Esophagus (tissue), 2 donors: Measurements from ENCODE around the gene NLGN1. TPM values are rescaled to one million over a fixed set of nuclear protein-coding genes. Genes with fewer than 3 reads are reported as not detected.
A peak's percentile ranks its signal among the peaks of the same experiment; 100 is the strongest.
"Not testable (repeated sequence)": the region's sequence is repeated elsewhere in the genome, so short reads cannot be mapped to it uniquely, and the experiment has no call there.

ENCODE experiments used
- H3K27ac ChIP-seq, 2 donors: one replicate each; pipeline ENCODE4 v1.5.1; 2013; ENCODE audit warnings: low read depth in 2 of 2, mild to moderate bottlenecking in 2 of 2, inconsistent platforms in 1 of 2, low read length in 1 of 2, moderate library complexity in 1 of 2
- H3K27me3 ChIP-seq, 2 donors: one replicate each; pipeline ENCODE4 v1.6.1; 2013; ENCODE audit warnings: low read length in 2 of 2, control low read depth in 1 of 2, mild to moderate bottlenecking in 1 of 2; ENCODE audit not compliant: insufficient read depth in 2 of 2, control insufficient read depth in 1 of 2
- H3K36me3 ChIP-seq, 2 donors: one replicate each; pipeline ENCODE4 v1.6.1; 2013; ENCODE audit warnings: low read length in 1 of 2; ENCODE audit not compliant: control insufficient read depth in 2 of 2, insufficient read depth in 2 of 2
- H3K4me1 ChIP-seq, 2 donors: one replicate each; pipeline ENCODE4 v1.6.1; 2013; ENCODE audit warnings: low read length in 1 of 2; ENCODE audit not compliant: control insufficient read depth in 2 of 2, insufficient read depth in 2 of 2
- H3K4me3 ChIP-seq, 2 donors: one replicate each; pipeline ENCODE4 v1.5.1; 2013; ENCODE audit warnings: low read length in 2 of 2, mild to moderate bottlenecking in 2 of 2, low read depth in 1 of 2, moderate library complexity in 1 of 2
- H3K9me3 ChIP-seq, 2 donors: one replicate each; pipeline ENCODE4 v1.6.1; 2013; ENCODE audit warnings: mild to moderate bottlenecking in 2 of 2, low read depth in 1 of 2, low read length in 1 of 2, moderate library complexity in 1 of 2; ENCODE audit not compliant: control insufficient read depth in 2 of 2, insufficient read depth in 1 of 2
- WGBS, 2 donors: extraction: QIAGEN DNeasy Blood & Tissue Kit; methylation state at CpG; one replicate each; pipeline ENCODE4 v1.1.7; 2013; 5-methylcytosine and 5-hydroxymethylcytosine counted together
- polyA plus RNA-seq, 2 donors: library from polyadenylated mRNA; stranded (reverse); fragments of 200-250 nt; gene quantifications; one replicate each; pipeline ENCODE4 v1.2.3, GENCODE V29; 2013
- donor health status: healthy with polysubstance abuse.
- donor health status: Bipolar disorder and iron deficiency.

The NLGN1 gene
- polyA plus RNA-seq, 2 donors: 0.26 to 0.46 TPM

DNA sequence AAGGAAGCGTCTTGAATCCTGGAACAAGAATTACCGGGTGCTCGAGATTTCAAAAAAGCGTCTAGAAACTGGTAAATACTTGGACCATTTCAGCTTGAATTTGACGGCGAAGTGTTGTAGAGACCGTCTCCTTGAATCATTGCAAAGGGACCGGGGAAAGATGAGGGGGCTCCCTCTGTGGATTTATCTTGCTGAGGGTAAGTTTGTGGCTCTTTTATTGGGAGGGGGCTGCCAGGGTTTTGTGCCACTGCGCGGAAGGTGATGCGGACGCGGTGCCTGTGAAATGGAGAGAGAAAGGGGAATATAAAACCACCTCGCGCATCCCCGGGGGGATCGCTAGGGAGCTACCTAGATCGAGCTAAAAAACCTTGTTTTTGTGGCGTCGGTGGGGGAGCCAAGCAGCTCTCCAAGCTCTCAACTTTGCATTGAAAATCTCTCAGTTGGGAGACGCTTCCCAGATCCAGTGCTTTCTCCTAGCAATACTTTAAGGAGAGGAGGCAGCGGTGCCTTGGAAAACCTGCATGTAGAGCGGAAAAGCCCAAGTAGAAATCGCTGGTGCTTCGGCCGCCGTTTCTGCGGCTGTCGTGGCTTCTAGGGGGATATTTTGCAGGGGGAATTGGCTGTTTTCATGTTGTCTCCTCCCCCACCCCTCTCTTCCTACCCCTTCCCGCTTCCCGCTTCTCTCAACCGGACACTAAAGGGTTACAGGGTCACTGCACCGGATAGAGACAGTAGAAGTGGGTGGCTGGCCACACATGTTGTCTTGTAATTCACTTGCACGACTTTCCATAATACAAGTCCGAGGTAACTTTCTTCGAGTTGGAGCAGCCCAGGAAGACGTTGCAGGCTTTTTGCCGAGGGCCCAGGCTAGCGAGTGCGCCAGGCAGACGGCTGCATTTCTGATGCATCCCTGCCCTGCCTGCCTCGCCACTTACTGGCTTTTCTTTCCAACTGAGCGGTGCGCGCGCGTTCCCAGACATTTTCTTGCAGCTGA lies 187.6 kb downstream of the NLGN1 start:
- Histone ChIP-seq H3K4me3 (peak overlapping the region; percentile 2 to 29), H3K27ac (no peak overlapping the region), H3K36me3 (no peaks in the 10 kb centered on the region), H3K9me3 (no peaks in the 10 kb centered on the region), H3K4me1 (peaks cover 0 to 4% of the 10 kb centered on the region in 2 donors), H3K27me3 (peaks cover 0 to 3% of the 10 kb centered on the region in 2 donors)
- WGBS, 2 donors: 6% methylated on average over 47 of the region's 47 CpGs

- H3K9me3 ChIP-seq: no peaks in the 10 kb centered on the region
- peaks cover 0 to 3% of the 10 kb centered on the region in 2 donors for H3K27me3 ChIP-seq
- 63 to 71% methylated on average over 2 of the region's 2 CpGs for WGBS, 2 donors
- no peak overlapping the region for H3K27ac ChIP-seq
- H3K4me3 ChIP-seq: no peak overlapping the region
- H3K36me3 ChIP-seq: no peaks in the 10 kb centered on the region
- H3K4me1 ChIP-seq: peaks cover 0 to 4% of the 10 kb centered on the region in 2 donors
Observed at GRCh38 chr3:173586166-173586565, 188.6 kb downstream of the NLGN1 start.

- peaks cover 0 to 4% of the 10 kb centered on the region in 2 donors for H3K4me1 ChIP-seq
- WGBS, 2 donors: 97% methylated on average over 1 of the region's 1 CpG
- H3K4me3 ChIP-seq: no peak overlapping the region
- no peaks in the 10 kb centered on the region for H3K9me3 ChIP-seq
- H3K27ac ChIP-seq: no peak overlapping the region
- no peaks in the 10 kb centered on the region for H3K36me3 ChIP-seq
- H3K27me3 ChIP-seq: peaks cover 0 to 3% of the 10 kb centered on the region in 2 donors
Observed at GRCh38 chr3:173587055-173587454, 189.5 kb downstream of the NLGN1 start.

DNA sequence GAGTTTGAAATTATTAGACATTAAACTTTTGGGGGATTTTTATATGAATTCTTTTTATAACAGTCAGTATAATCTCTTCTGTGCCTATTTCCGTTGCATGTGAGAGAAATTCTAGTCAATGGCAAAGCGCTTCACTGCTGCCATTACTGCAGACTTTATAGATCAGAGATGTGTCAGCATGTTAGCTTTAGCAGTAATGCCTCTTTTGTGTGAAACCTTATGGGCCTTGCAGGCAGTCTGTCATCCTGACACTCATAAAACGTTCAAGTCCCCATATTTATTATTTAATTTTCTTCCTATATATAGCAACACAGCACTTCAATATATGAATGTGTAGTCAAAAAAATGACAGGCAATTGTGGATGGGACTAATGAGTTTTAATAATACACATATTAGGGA lies 191.0 kb downstream of the NLGN1 start:
- Histone ChIP-seq H3K4me1 (peaks cover 0 to 4% of the 10 kb centered on the region in 2 donors), H3K4me3 (no peak overlapping the region), H3K36me3 (no peaks in the 10 kb centered on the region), H3K27ac (no peak overlapping the region), H3K27me3 (peaks cover 0 to 3% of the 10 kb centered on the region in 2 donors), H3K9me3 (no peaks in the 10 kb centered on the region)
- 71% methylated on average over 3 of the region's 3 CpGs for WGBS, 2 donors

DNA sequence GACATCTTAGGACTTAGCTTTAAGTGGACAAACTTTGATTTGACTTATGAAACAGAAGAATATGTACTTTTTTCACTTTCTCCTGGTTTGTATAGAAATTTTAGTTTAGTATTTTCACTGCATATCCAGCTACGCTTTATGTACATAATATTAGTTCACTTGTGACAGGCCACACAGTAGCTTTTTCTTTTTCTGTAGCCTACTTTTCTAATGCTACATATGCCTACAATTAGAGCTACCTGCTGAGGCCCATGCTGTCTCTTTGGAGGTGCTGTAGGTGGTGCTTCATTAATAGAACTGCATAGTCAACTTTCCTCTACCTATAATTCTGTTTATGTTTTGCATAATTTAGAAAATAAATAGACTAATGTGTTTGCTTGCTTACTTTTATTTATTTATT lies 191.6 kb downstream of the NLGN1 start:
- Histone ChIP-seq H3K4me3 (no peak overlapping the region), H3K9me3 (no peaks in the 10 kb centered on the region), H3K27me3 (peaks cover 0 to 3% of the 10 kb centered on the region in 2 donors), H3K4me1 (peaks cover 0 to 4% of the 10 kb centered on the region in 2 donors), H3K27ac (no peak overlapping the region), H3K36me3 (no peaks in the 10 kb centered on the region)
- WGBS, 2 donors: 94 to 97% methylated on average over 1 of the region's 1 CpG

GRCh38 chr3:173591401-173591800 lies 193.9 kb downstream of the NLGN1 start:
- Histone ChIP-seq H3K27ac (no peak overlapping the region), H3K9me3 (no peaks in the 10 kb centered on the region), H3K4me1 (no peaks in the 10 kb centered on the region), H3K27me3 (no peaks in the 10 kb centered on the region), H3K36me3 (no peaks in the 10 kb centered on the region), H3K4me3 (no peak overlapping the region)
- WGBS, 2 donors: 82 to 87% methylated on average over 2 of the region's 2 CpGs

- not testable (repeated sequence) for H3K4me1 ChIP-seq, H3K4me3 ChIP-seq, H3K27me3 ChIP-seq, H3K9me3 ChIP-seq, H3K27ac ChIP-seq, H3K36me3 ChIP-seq
- WGBS, 2 donors: 48 to 56% methylated on average over 3 of the region's 3 CpGs
Observed at GRCh38 chr3:173594881-173595280, 197.3 kb downstream of the NLGN1 start.

DNA sequence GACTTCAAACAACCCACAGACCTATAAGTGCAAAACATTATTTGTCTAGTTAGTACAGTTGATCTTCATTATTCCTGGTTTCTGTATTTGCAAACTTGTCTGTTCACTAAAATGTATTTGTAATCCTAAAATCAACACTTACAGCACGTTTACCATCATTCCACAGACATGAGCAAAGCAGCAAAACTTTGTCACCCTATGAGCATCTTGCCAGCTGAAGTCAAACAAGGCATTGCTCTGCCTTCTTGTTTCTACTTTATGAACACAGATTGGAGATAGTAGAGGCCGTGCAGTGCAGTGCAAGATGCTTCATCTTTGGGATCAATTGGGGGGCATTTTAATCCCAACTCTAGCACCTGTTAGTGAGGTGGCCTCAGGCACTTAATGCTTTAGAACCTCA lies 202.1 kb downstream of the NLGN1 start:
- H3K9me3 ChIP-seq: no peaks in the 10 kb centered on the region
- no peaks in the 10 kb centered on the region for H3K27me3 ChIP-seq
- no peak overlapping the region for H3K27ac ChIP-seq
- no peaks in the 10 kb centered on the region for H3K4me1 ChIP-seq
- no peaks in the 10 kb centered on the region for H3K36me3 ChIP-seq
- WGBS, 2 donors: 32 to 34% methylated on average over 2 of the region's 2 CpGs
- no peak overlapping the region for H3K4me3 ChIP-seq

GRCh38 chr3:173614522-173614921 lies 217.0 kb downstream of the NLGN1 start:
- Histone ChIP-seq H3K27me3 (no peaks in the 10 kb centered on the region), H3K4me1 (no peaks in the 10 kb centered on the region), H3K9me3 (no peaks in the 10 kb centered on the region), H3K27ac (no peak overlapping the region), H3K4me3 (no peak overlapping the region), H3K36me3 (no peaks in the 10 kb centered on the region)

GRCh38 chr3:173615661-173616060 lies 218.1 kb downstream of the NLGN1 start:
- Histone ChIP-seq H3K36me3 (no peaks in the 10 kb centered on the region), H3K9me3 (no peaks in the 10 kb centered on the region), H3K4me3 (no peak overlapping the region), H3K27ac (no peak overlapping the region), H3K27me3 (no peaks in the 10 kb centered on the region), H3K4me1 (no peaks in the 10 kb centered on the region)
